HG03066 (cell line): Measurements from ENCODE around the gene ATG5.
A peak's percentile ranks its signal among the peaks of the same experiment; 100 is the strongest.
"Not testable (repeated sequence)": the region's sequence is repeated elsewhere in the genome, so short reads cannot be mapped to it uniquely, and the experiment has no call there.

Experiments
- ATAC-seq: cut with Tn5 transposase; IDR thresholded peaks from one replicate; pipeline ENCODE4 v1.9.1; 2021; ENCODE audit warnings: low read depth; ENCODE audit not compliant: unreplicated experiment

ATG5 gene

DNA sequence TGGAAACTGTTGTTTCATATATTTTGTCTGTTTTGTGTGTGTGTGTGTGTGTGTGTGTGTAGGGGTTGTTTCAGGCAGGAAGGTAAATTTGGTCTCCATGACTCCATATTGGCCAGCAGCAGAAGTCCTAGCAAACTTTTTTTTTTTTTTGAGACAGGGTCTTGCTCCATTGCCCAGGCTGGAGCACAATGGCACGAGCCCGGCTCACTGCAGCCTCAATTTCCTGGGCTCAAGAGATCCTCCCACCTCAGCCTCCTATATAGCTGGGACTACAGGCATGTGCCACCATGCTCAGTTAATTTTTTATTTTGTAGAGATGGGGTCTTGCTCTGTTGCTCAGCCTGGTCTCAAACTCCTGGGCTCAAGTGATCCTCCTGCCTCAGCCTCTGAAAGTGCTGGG, 163.7 kb downstream of the ATG5 start:
- ATAC-seq: no peak

GRCh38 chr6:106161311-106161874, 164.2 kb downstream of the ATG5 start:
- ATAC-seq: no peak

- ATAC-seq: no peak
Observed at GRCh38 chr6:106160189-106160588, 165.4 kb downstream of the ATG5 start.

GRCh38 chr6:106159531-106159940, 166.0 kb downstream of the ATG5 start:
- no peak for ATAC-seq

DNA sequence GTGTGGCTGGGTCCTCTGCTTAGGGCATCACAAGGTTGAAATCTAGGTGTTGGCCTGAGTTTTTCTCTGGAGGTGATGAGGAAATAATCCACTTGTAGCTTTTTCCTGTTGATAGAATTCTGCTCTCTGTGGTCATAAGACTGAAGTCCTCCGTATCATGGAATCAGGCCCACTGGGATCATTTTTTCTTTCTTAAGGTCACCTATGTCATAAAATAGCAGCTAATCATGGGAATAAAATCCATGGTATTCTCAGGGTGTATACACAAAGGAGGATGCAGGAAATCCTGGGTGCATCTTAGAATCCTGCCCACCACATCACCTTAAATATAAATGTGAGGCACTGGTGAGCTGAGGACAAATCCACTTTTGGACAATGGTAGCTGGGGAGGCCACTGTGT, 166.7 kb downstream of the ATG5 start:
- ATAC-seq: no peak

- no peak for ATAC-seq
Observed at GRCh38 chr6:106156863-106157262, 168.7 kb downstream of the ATG5 start.

DNA sequence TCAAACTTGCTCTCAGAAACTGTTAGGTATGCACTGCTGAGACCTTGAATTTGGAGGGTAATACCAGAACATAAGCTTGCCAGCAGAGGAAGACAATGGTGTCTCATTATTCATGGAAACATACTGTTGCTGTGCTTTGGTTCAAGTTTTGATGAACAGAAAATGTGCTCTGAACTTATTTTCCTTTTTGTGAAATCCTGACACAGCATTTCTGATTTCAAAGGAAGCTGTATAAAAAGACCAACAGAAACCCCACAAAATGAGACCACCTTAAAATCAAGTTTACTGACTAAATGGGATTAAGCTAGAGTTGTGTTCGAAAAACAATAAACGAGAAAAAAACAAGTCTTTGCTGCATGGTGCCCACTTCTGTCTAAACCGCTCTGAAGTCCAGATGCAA, 169.1 kb downstream of the ATG5 start:
- no peak for ATAC-seq

DNA sequence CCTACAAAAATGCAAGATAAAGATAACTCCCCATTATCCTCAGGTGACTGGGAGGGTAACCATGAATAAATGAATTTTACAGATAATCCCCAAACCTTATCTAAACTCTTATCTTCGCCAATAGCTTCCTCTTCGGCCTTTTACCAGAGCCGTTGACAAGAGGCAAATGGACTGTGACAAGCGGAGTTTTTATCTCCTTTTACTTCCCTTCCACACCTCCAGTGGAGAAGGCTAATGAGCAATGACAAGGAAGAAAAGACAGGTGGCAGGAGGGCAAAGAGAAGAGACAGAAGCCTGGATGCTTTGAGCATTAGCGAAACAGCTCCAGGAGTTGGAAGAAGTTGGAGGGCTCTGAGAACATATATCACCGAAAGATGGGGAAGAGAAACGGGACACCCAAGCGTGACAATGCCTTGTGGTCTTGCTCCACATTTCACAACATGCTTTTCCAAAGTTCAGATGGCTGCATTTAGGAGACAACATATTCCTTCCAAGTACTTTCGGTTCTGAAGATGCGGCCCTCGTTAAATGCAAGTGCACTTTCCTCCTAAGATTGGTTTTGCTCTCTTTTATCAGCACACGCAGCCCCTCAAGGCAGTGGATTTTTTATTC, 170.2 kb downstream of the ATG5 start:
- ATAC-seq: no peak

DNA sequence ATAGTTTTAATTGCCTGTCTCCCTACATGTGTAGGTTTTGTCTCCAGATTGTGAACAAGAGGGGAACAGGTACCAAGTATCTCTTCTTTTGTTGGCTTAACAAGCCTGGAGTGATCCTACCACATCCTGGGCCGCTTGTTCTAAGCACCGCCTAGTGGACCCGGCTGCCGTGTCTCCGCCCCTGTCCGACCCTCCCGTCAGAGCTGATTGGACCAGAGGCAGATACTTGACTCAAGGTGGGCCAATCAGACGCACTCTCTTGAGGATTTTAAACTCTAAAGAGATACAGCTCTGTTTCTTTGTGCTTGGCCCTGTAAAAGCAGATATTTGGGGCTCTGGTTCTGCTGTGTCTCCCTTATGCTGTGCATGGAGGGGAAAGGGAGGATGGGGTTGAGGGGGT, 171.2 kb downstream of the ATG5 start:
- ATAC-seq: no peak

DNA sequence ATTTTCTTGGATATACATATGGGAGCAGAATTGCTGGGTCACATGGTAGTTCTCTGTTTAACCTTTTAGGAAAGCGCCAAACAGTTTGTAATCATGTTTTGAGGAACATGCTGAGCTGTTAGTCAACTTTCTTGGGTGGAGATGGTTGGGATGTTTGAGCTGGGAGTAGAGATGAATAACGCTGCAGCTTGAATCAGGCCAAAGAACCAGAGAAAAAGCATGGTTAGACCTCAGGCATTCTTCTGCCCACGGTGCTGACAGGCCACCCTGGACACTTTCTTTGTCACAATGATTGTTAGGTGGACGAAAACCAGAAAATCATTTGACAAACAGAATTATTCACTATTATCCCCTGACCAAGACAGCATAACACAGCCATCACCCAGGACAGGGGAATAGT, 172.6 kb downstream of the ATG5 start:
- ATAC-seq: no peak

GRCh38 chr6:106152476-106152875, 173.1 kb downstream of the ATG5 start:
- not testable (repeated sequence) for ATAC-seq

DNA sequence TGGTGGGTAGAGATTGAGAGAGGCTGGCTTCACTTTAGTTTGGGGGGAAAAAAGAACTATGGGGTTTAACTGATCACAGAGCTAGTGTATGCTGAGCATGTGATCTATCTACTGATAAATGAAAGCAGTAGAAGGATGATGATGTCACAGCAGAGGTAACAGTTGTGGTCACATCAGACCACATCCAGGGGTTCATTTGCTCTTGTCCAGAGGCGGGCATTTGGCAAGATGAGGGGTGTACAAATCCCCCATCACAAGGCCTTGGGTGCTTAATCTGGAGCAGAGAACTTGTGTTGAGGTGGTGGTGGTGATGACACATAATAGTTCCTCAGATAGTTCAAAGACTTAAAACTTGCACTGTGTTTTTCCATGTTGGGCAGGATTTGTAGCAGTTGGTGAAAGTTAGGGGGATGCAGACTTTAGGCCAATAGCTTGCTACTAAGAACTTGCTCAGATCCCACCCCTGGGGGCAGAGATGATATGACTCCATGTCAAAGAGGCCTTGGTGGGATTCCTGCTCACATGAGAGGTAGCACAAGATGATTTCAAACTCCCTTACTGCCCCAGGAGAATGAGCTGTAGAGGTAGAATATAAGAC, 176.0 kb downstream of the ATG5 start:
- ATAC-seq: no peak

DNA sequence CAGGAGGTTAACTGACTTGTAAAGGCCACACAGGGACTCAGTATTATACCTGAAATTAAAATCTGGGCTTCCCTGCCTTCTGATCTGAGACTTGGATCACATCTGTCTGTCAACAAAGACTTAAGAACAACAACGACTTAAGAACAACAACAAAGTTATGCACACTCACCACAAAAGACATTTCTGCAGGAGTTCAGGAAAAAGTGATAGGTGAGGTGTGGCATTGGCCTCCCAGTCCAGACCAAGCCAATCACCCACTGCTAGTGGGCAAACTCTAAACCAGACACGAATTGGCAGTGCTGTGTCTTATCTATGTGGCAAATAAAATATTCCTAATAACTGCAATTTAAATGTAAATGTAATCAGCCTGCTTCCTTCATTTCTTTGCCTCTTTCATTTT, 178.1 kb downstream of the ATG5 start:
- no peak for ATAC-seq

GRCh38 chr6:106146852-106147351, 178.7 kb downstream of the ATG5 start:
- ATAC-seq: peak; percentile 40

GRCh38 chr6:106145741-106146227, 179.8 kb downstream of the ATG5 start:
- peak; percentile 35 for ATAC-seq

DNA sequence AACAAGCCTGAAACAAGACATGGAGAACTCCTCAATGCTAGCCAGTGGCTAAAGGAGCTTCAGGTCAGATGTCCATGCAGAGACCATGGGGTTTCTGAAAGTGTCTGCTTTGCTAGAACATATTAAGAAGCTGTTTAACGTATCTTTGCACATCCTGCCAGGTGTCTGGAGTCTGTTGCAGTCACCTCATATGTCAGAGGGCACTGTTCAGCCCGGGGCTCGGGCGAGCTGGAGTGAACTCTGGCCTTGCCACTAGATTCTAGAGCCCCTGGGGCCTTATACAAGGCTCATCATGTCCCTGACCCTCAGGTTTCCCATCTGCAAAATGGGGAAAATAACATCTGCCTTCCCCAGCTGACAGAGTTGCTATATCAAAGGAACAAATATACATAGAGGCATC, 180.4 kb downstream of the ATG5 start:
- no peak for ATAC-seq

DNA sequence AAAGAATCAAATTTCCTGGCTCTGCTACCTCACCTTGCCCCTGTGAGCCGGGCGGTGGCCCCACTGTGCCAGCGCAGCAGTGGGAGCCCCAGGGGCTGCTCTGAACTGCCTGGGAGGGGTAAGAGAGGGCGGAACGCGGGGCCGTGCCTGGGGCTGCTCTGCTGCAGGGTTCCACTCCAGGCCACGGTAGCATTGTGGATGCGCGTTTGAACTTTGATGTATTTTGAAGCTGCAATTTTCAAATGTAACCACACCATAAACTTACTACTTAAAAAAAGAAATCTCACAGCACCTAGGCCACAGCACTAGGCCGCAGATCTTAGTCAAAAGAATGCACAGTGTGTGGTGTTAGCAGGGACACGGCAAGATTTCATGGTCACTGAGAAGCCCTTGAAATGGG, 181.9 kb downstream of the ATG5 start:
- ATAC-seq: no peak

DNA sequence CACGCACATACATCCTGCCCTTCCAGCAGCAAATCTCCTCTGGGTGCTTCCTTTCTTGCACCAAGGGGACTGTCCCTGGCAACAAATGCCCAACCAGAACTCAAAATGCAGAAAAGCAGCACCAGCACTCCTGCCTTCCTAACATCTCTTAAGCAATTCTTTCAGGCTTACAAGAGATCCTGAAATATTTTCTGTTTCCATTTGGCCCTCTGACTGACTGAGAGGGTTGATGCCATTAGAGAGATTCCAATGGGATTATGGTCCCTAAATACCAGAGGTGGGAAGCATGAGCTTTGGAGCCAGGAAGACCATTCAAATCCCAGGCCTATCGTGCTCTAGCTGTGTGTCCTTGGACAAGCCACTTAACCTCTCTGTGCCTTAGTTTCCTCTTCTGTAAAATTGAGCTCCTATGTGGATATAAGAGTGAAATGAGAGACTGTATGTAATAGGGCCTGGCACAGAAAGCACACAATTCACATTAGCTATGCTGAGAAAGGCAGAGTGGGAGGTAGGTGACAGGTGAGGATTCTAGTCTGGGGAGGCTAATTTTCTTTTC, 182.6 kb downstream of the ATG5 start:
- ATAC-seq: no peak

GRCh38 chr6:106141441-106142237, 183.9 kb downstream of the ATG5 start:
- ATAC-seq: peak; percentile 69

GRCh38 chr6:106138151-106138550, 187.4 kb downstream of the ATG5 start:
- no peak for ATAC-seq

GRCh38 chr6:106136845-106137244, 188.7 kb downstream of the ATG5 start:
- no peak for ATAC-seq
